Kidney (tissue), 14 donors: ENCODE results near the gene C1QTNF8. TPM values are rescaled to one million over a fixed set of nuclear protein-coding genes. Genes with fewer than 3 reads are reported as not detected.

Experiments used
- DNase-seq, 5 donors: peaks; one replicate each; pipeline ENCODE4 v3.0.0-alpha.2; 2013 to 2020
- FAIRE-seq: peaks from 2 replicates; lab custom pipeline; 2012; peaks lifted over from hg19 to GRCh38; lab: Jason Lieb, UNC
- H3K27ac ChIP-seq, 2 donors: one replicate each; pipeline ENCODE4 v1.7.0; 2013; ENCODE audit warnings: low read depth in 2 of 2, low read length in 2 of 2, inconsistent platforms in 1 of 2
- H3K27me3 ChIP-seq: one replicate; pipeline ENCODE4 v1.7.1; 2013; ENCODE audit warnings: low read length, inconsistent platforms; ENCODE audit not compliant: control insufficient read depth, insufficient read depth
- H3K36me3 ChIP-seq, 3 donors: one replicate each; pipeline versions ENCODE4 v1.7.0 to v1.7.1; 2013; ENCODE audit warnings: low read length in 3 of 3, control low read depth in 1 of 3, inconsistent platforms in 1 of 3; ENCODE audit not compliant: insufficient read depth in 3 of 3, control insufficient read depth in 2 of 3
- H3K4me1 ChIP-seq, 3 donors: one replicate each; pipeline versions ENCODE4 v1.7.0 to v1.7.1; 2013; ENCODE audit warnings: low read length in 3 of 3, inconsistent platforms in 1 of 3, low read depth in 1 of 3; ENCODE audit not compliant: control insufficient read depth in 2 of 3, insufficient read depth in 2 of 3
- H3K4me3 ChIP-seq, 3 donors: one replicate each; pipeline versions ENCODE4 v1.7.0 to v1.8.1; 2013; ENCODE audit warnings: low read length in 3 of 3, control low read depth in 1 of 3, inconsistent platforms in 1 of 3
- H3K9ac ChIP-seq, 3 donors: one replicate each; pipeline versions ENCODE4 v1.7.0 to v1.7.1; 2013; ENCODE audit warnings: low read length in 3 of 3, control low read depth in 1 of 3, inconsistent platforms in 1 of 3
- H3K9me3 ChIP-seq, 3 donors: one replicate each; pipeline versions ENCODE4 v1.7.0 to v1.7.1; 2013; ENCODE audit warnings: low read length in 3 of 3, control low read depth in 1 of 3, inconsistent platforms in 1 of 3; ENCODE audit not compliant: control insufficient read depth in 2 of 3, insufficient read depth in 1 of 3
- CTCF ChIP-seq: IDR thresholded peaks from 3 replicates; pipeline ENCODE4 v1.5.1; 2012; ENCODE audit warnings: mild to moderate bottlenecking, moderate library complexity, borderline replicate concordance; ENCODE audit not compliant: insufficient read depth; ENCODE audit errors: extremely low read depth
- intact Hi-C: fragments of 100-400 bp; cut with DNase I; formaldehyde crosslinking; loops from one replicate; pipeline ENCODE4 v1.11.1; 2022
- polyA plus RNA-seq: library from polyadenylated mRNA; stranded (reverse); fragments of 350-450 nt; fragmentation: Illumina TruSeq; extraction: RNeasy Lipid Tissue Mini Kit (QIAGEN cat#74804); gene quantifications from one replicate; pipeline ENCODE4 v1.2.3, GENCODE V29; 2014; ENCODE audit warnings: low read depth, low replicate concordance; ENCODE audit not compliant: insufficient read depth
- total RNA-seq: library from RNA; stranded (reverse); fragmentation: NEBNext Ultra II Directional; extraction: Animal tissue kit (Norgen Biotek cat#: 25700); gene quantifications from one replicate; pipeline ENCODE4 v1.2.1, GENCODE V29; 2021
- donor health status: control.
- donor health status: control.
- donor health status: control.
- donor health status: control.
- donor health status: control.
- donor health status: DM: yes; HTN: yes; CAD: no.
- donor health status: Normal renal cell carcinoma (clear cell type).

C1QTNF8 gene
- total and polyA plus RNA-seq, 2 donors from 2014 or later, result not detected

- intact Hi-C loops, result no loop called here
- Histone ChIP-seq H3K9ac (no peak overlapping the region), H3K27me3 (no peaks in the 10 kb centered on the region), H3K36me3 (no peaks in the 10 kb centered on the region), H3K9me3 (no peaks in the 10 kb centered on the region), H3K27ac (no peak overlapping the region), H3K4me1 (peaks cover 0 to 10% (median 0%) of the 10 kb centered on the region in 3 donors), H3K4me3 (no peak overlapping the region)
- FAIRE-seq, result no peak
- DNase-seq, result no peak
- no peak for TF ChIP-seq CTCF
These were observed 17.4 kb upstream of the C1QTNF8 start for GRCh38 chr16:1113489-1113888.

GRCh38 chr16:1112506-1113184 lies 16.6 kb upstream of the C1QTNF8 start:
- no peak overlapping the region for H3K27ac ChIP-seq
- H3K9ac ChIP-seq, result no peak overlapping the region
- intact Hi-C loops, result no loop called here
- no peak for TF ChIP-seq CTCF
- H3K4me1 ChIP-seq, result peaks cover 0 to 13% (median 0%) of the 10 kb centered on the region in 3 donors
- no peaks in the 10 kb centered on the region for H3K9me3 ChIP-seq
- DNase-seq (no peak), FAIRE-seq (no peak)
- H3K27me3 ChIP-seq, result no peaks in the 10 kb centered on the region
- H3K36me3 ChIP-seq, result no peaks in the 10 kb centered on the region
- H3K4me3 ChIP-seq, result no peak overlapping the region

GRCh38 chr16:1109648-1110047 lies 13.6 kb upstream of the C1QTNF8 start:
- no peaks in the 10 kb centered on the region for H3K9me3 ChIP-seq
- H3K27ac ChIP-seq, result no peak overlapping the region
- no peak overlapping the region for H3K9ac ChIP-seq
- H3K36me3 ChIP-seq, result no peaks in the 10 kb centered on the region
- intact Hi-C loops, result no loop called here
- no peak for DNase-seq
- no peak overlapping the region for H3K4me3 ChIP-seq
- TF ChIP-seq CTCF, result no peak
- FAIRE-seq, result no peak
- peaks cover 0 to 13% (median 0%) of the 10 kb centered on the region in 3 donors for H3K4me1 ChIP-seq
- no peaks in the 10 kb centered on the region for H3K27me3 ChIP-seq
